Tibial artery (tissue), 4 donors: ENCODE results near the gene PTPN9.
"Not testable (repeated sequence)": the region's sequence is repeated elsewhere in the genome, so short reads cannot be mapped to it uniquely, and the experiment has no call there.

ENCODE experiments used
- DNase-seq, 2 donors: peaks; one replicate each; pipeline ENCODE4 v3.0.0-alpha.2; 2019
- H3K27ac ChIP-seq, 2 donors: fragments of 200-600 bp; sonication (generic) in 1 of 2; 1 replicate in 1 of 2; 2 replicates in 1 of 2; pipeline ENCODE4 v1.5.1; 2018 to 2019; ENCODE audit warnings: mild to moderate bottlenecking in 1 of 2
- H3K27me3 ChIP-seq, 2 donors: fragments of 200-600 bp; sonication (generic) in 1 of 2; one replicate each; pipeline versions ENCODE4 v1.5.1 to v1.6.0; 2016 to 2019
- H3K36me3 ChIP-seq, 3 donors: fragments of 200-600 bp; sonication (generic) in 2 of 3; one replicate each; pipeline ENCODE4 v1.5.1; 2016 to 2019; ENCODE audit warnings: mild to moderate bottlenecking in 2 of 3
- H3K4me1 ChIP-seq, 4 donors: fragments of 200-600 bp; sonication (generic) in 2 of 4; 1 replicate in 3 of 4; 2 replicates in 1 of 4; pipeline ENCODE4 v1.5.1; 2016 to 2019
- H3K4me3 ChIP-seq, 2 donors: fragments of 200-600 bp; sonication (generic) in 1 of 2; 1 replicate in 1 of 2; 2 replicates in 1 of 2; pipeline ENCODE4 v1.5.1; 2018 to 2019; ENCODE audit warnings: mild to moderate bottlenecking in 2 of 2
- H3K9me3 ChIP-seq, 3 donors: fragments of 200-600 bp; sonication (generic) in 1 of 3; one replicate each; pipeline ENCODE4 v1.5.1; 2016 to 2019
- CTCF ChIP-seq, 2 experiments: fragments of 200-600 bp in 1 of 2; fragments of 450-650 bp in 1 of 2; IDR thresholded peaks; one replicate each; pipeline ENCODE4 v1.5.1; 2017 to 2019; ENCODE audit warnings: antibody characterized with exemption in 2 of 2, mild to moderate bottlenecking in 1 of 2, moderate library complexity in 1 of 2
- intact Hi-C: fragments of 100-400 bp; cut with DNase I; formaldehyde crosslinking; loops from one replicate; pipeline ENCODE4 v1.15.0; 2023; ENCODE audit warnings: low total_unique reads

Gene PTPN9

GRCh38 chr15:75533945-75534344, 45.2 kb downstream of the PTPN9 start:
- H3K4me3 ChIP-seq: no peak overlapping the region
- DNase-seq: no peak

GRCh38 chr15:75532413-75533250, 46.5 kb downstream of the PTPN9 start:
- intact Hi-C loops: no loop called here
- Histone ChIP-seq H3K36me3 (no peaks in the 10 kb centered on the region), H3K9me3 (no peaks in the 10 kb centered on the region), H3K4me3 (no peak overlapping the region), H3K4me1 (peaks cover 0 to 42% (median 30%) of the 10 kb centered on the region in 4 donors), H3K27ac (peak overlapping the region; percentile 63 to 73), H3K27me3 (no peaks in the 10 kb centered on the region)
- peak; percentile 70 to 89 for DNase-seq
- peak; percentile 26 to 46 for TF ChIP-seq CTCF (IDR thresholded peaks at IDR 0.05)

More at GRCh38 chr15:75533945-75534344, 45.2 kb downstream of the PTPN9 start:
- no peaks in the 10 kb centered on the region for H3K9me3 ChIP-seq
- no peaks in the 10 kb centered on the region for H3K36me3 ChIP-seq
- peak overlapping the region in 1 of 2 donors; percentile 63 for H3K27ac ChIP-seq
- peaks cover 0 to 33% (median 30%) of the 10 kb centered on the region in 4 donors for H3K4me1 ChIP-seq
- TF ChIP-seq CTCF (IDR thresholded peaks at IDR 0.05): no peak
- intact Hi-C loops: no loop called here
- no peaks in the 10 kb centered on the region for H3K27me3 ChIP-seq

GRCh38 chr15:75531041-75531450, 48.1 kb downstream of the PTPN9 start:
- Histone ChIP-seq H3K4me1 (peaks cover 0 to 42% (median 30%) of the 10 kb centered on the region in 4 donors), H3K27ac (peak overlapping the region; percentile 63 to 73), H3K27me3 (no peaks in the 10 kb centered on the region), H3K36me3 (peaks cover 0 to 9% (median 7%) of the 10 kb centered on the region in 3 donors), H3K4me3 (no peak overlapping the region), H3K9me3 (no peaks in the 10 kb centered on the region)
- intact Hi-C loops: no loop called here
- DNase-seq: peak; percentile 63 to 84
- no peak for TF ChIP-seq CTCF (IDR thresholded peaks at IDR 0.05)

GRCh38 chr15:75530169-75530568, 48.9 kb downstream of the PTPN9 start:
- no peak for TF ChIP-seq CTCF (IDR thresholded peaks at IDR 0.05)
- Histone ChIP-seq H3K4me3 (no peak overlapping the region), H3K4me1 (peaks cover 0 to 42% (median 30%) of the 10 kb centered on the region in 4 donors), H3K27me3 (no peaks in the 10 kb centered on the region), H3K9me3 (no peaks in the 10 kb centered on the region), H3K36me3 (peaks cover 0 to 16% (median 7%) of the 10 kb centered on the region in 3 donors), H3K27ac (no peak overlapping the region)
- intact Hi-C loops: no loop called here
- no peak for DNase-seq

GRCh38 chr15:75525756-75526155, 53.4 kb downstream of the PTPN9 start:
- intact Hi-C loops: loop anchor here (10.0 kb wide), 1 partner anchor 279 kb away; no protein-coding TSS in a partner anchor
- H3K4me3 ChIP-seq, H3K27ac ChIP-seq, H3K27me3 ChIP-seq, H3K4me1 ChIP-seq, DNase-seq, H3K9me3 ChIP-seq: not testable (repeated sequence)
- H3K36me3 ChIP-seq: peaks cover 25 to 52% (median 32%) of the 10 kb centered on the region in 3 donors

- peaks cover 34 to 77% (median 55%) of the 10 kb centered on the region in 3 donors for H3K36me3 ChIP-seq
- no peaks in the 10 kb centered on the region for H3K27me3 ChIP-seq
- H3K27ac ChIP-seq: no peak overlapping the region
- DNase-seq: no peak
- H3K4me1 ChIP-seq: peaks cover 0 to 3% (median 0%) of the 10 kb centered on the region in 4 donors
- no peak for TF ChIP-seq CTCF (IDR thresholded peaks at IDR 0.05)
- H3K9me3 ChIP-seq: no peaks in the 10 kb centered on the region
- no peak overlapping the region for H3K4me3 ChIP-seq
- intact Hi-C loops: loop anchor here (10.0 kb wide), 1 partner anchor 282 kb away; no protein-coding TSS in a partner anchor
Measured at GRCh38 chr15:75523011-75523410, 56.1 kb downstream of the PTPN9 start.
